HEK293 (cell line): ENCODE measurements around the gene HIGD1A.

Experiments used
- CTCF ChIA-PET: fragments of 350-600 bp; formaldehyde crosslinking; extraction: SDS; loops from one replicate; lab custom pipeline; 2021; ENCODE audit warnings: antibody characterized with exemption; lab: Yijun Ruan, JAX
- POLR2A ChIA-PET: fragments of 300-600 bp; formaldehyde crosslinking; extraction: SDS; loops from one replicate; lab custom pipeline; 2020; ENCODE audit warnings: antibody characterized with exemption, inconsistent platforms; lab: Yijun Ruan, JAX
- H3K27ac ChIP-seq: fragments of 200-500 bp; sonication (Bioruptor generic); 2 replicates; pipeline ENCODE4 v1.5.1; 2014; ENCODE audit warnings: low read depth, low read length, control low read depth, inconsistent platforms; ENCODE audit errors: extremely low read depth
- H3K36me3 ChIP-seq, 2 experiments: fragments of 200-500 bp in 1 of 2; sonication (Bioruptor generic) in 1 of 2; 1 replicate in 1 of 2; 2 replicates in 1 of 2; pipeline ENCODE4 v1.5.1; 2014 to 2017; ENCODE audit warnings: inconsistent platforms in 2 of 2, low read length in 2 of 2; ENCODE audit not compliant: control insufficient read depth in 2 of 2, insufficient read depth in 1 of 2
- H3K4me1 ChIP-seq: fragments of 200-500 bp; sonication (Bioruptor generic); 2 replicates; pipeline ENCODE4 v1.5.1; 2014; ENCODE audit warnings: mild to moderate bottlenecking, low read length, inconsistent platforms; ENCODE audit not compliant: control insufficient read depth, insufficient read depth
- H3K4me3 ChIP-seq: 2 replicates; pipeline ENCODE4 v1.5.1; 2011; ENCODE audit warnings: low read depth, mild to moderate bottlenecking, control low read depth, low read length, moderate library complexity
- H3K9me3 ChIP-seq: fragments of 200-500 bp; sonication (Bioruptor generic); 2 replicates; pipeline ENCODE4 v1.5.1; 2014; ENCODE audit warnings: low read depth, low read length, inconsistent platforms; ENCODE audit not compliant: control insufficient read depth, insufficient read depth
- FEZF1 ChIP-seq: fragments of 450-650 bp; formaldehyde crosslinking; IDR thresholded peaks from 2 replicates; pipeline ENCODE4 v1.5.1; 2016; ENCODE audit warnings: missing biosample characterization, missing genetic modification characterization
- GFI1B ChIP-seq: fragments of 450-650 bp; formaldehyde crosslinking; IDR thresholded peaks from 2 replicates; pipeline ENCODE4 v1.5.1; 2016; ENCODE audit warnings: missing biosample characterization, missing genetic modification characterization
- GLI2 ChIP-seq: fragments of 450-650 bp; formaldehyde crosslinking; IDR thresholded peaks from 2 replicates; pipeline ENCODE4; 2017; ENCODE audit warnings: missing biosample characterization, missing genetic modification characterization, low read depth, borderline replicate concordance
- GLIS2 ChIP-seq: fragments of 450-650 bp; formaldehyde crosslinking; IDR thresholded peaks from 2 replicates; pipeline ENCODE4 v1.5.1; 2016; ENCODE audit warnings: missing biosample characterization, missing genetic modification characterization
- SP3 ChIP-seq: fragments of 450-650 bp; formaldehyde crosslinking; IDR thresholded peaks from 2 replicates; pipeline ENCODE4 v1.5.1; 2016; ENCODE audit warnings: missing biosample characterization, missing genetic modification characterization
- ZBTB21 ChIP-seq: fragments of 450-650 bp; formaldehyde crosslinking; IDR thresholded peaks from 2 replicates; pipeline ENCODE4 v1.5.1; 2017; ENCODE audit warnings: missing biosample characterization, missing genetic modification characterization
- ZBTB8A ChIP-seq: fragments of 450-650 bp; formaldehyde crosslinking; IDR thresholded peaks from 2 replicates; pipeline ENCODE4 v1.5.1; 2016; ENCODE audit warnings: missing biosample characterization, missing genetic modification characterization
- ZEB2 ChIP-seq: fragments of 450-650 bp; formaldehyde crosslinking; IDR thresholded peaks from 2 replicates; pipeline ENCODE4 v1.5.1; 2016; ENCODE audit warnings: missing biosample characterization, missing genetic modification characterization
- ZFP37 ChIP-seq: fragments of 450-650 bp; formaldehyde crosslinking; IDR thresholded peaks from 2 replicates; pipeline ENCODE4 v1.5.1; 2016; ENCODE audit warnings: missing biosample characterization, missing genetic modification characterization
- ZNF133 ChIP-seq: fragments of 450-650 bp; formaldehyde crosslinking; IDR thresholded peaks from 2 replicates; pipeline ENCODE4 v1.5.1; 2016; ENCODE audit warnings: missing biosample characterization, missing genetic modification characterization
- ZNF157 ChIP-seq: fragments of 450-650 bp; formaldehyde crosslinking; IDR thresholded peaks from 2 replicates; pipeline ENCODE4 v1.5.1; 2016; ENCODE audit warnings: missing biosample characterization, missing genetic modification characterization
- ZNF169 ChIP-seq: fragments of 450-650 bp; formaldehyde crosslinking; IDR thresholded peaks from 2 replicates; pipeline ENCODE4 v1.5.1; 2016; ENCODE audit warnings: missing biosample characterization, missing genetic modification characterization
- ZNF292 ChIP-seq: fragments of 450-650 bp; formaldehyde crosslinking; IDR thresholded peaks from 2 replicates; pipeline ENCODE4 v1.5.1; 2016; ENCODE audit warnings: low read depth, missing biosample characterization, missing genetic modification characterization, borderline replicate concordance
- ZNF404 ChIP-seq: fragments of 450-650 bp; formaldehyde crosslinking; IDR thresholded peaks from 2 replicates; pipeline ENCODE4 v1.5.1; 2017; ENCODE audit warnings: missing biosample characterization, missing genetic modification characterization
- ZNF48 ChIP-seq: fragments of 450-650 bp; formaldehyde crosslinking; IDR thresholded peaks from 2 replicates; pipeline ENCODE4 v1.5.1; 2016; ENCODE audit warnings: missing biosample characterization, missing genetic modification characterization
- ZNF571 ChIP-seq: fragments of 450-650 bp; formaldehyde crosslinking; IDR thresholded peaks from 2 replicates; pipeline ENCODE4 v1.5.0; 2017; ENCODE audit warnings: missing biosample characterization, missing genetic modification characterization
- ZNF670 ChIP-seq: fragments of 450-650 bp; formaldehyde crosslinking; IDR thresholded peaks from 2 replicates; pipeline ENCODE4 v1.5.1; 2016; ENCODE audit warnings: missing biosample characterization, missing genetic modification characterization, low read depth
- ZSCAN30 ChIP-seq: fragments of 450-650 bp; IDR thresholded peaks from 2 replicates; pipeline ENCODE4 v1.5.1; 2018; ENCODE audit warnings: missing biosample characterization, mild to moderate bottlenecking, missing genetic modification characterization, moderate library complexity
- TF ChIP-seq, protein P1 (sequence below): fragments of 450-650 bp; formaldehyde crosslinking; IDR thresholded peaks from 2 replicates; pipeline ENCODE4 v1.5.1; 2016; ENCODE audit warnings: missing biosample characterization, missing genetic modification characterization
- TF ChIP-seq, protein P2 (sequence below): fragments of 450-650 bp; formaldehyde crosslinking; IDR thresholded peaks from 2 replicates; pipeline ENCODE4 v1.5.1; 2016; ENCODE audit warnings: missing biosample characterization, missing genetic modification characterization
- TF ChIP-seq, protein P3 (sequence below): fragments of 450-650 bp; IDR thresholded peaks from 2 replicates; pipeline ENCODE4 v1.5.1; 2018; ENCODE audit warnings: missing biosample characterization, mild to moderate bottlenecking, missing genetic modification characterization
- TF ChIP-seq, protein P4 (sequence below): fragments of 450-650 bp; formaldehyde crosslinking; IDR thresholded peaks from 2 replicates; pipeline ENCODE4 v1.5.1; 2016; ENCODE audit warnings: missing biosample characterization, missing genetic modification characterization
- TF ChIP-seq, protein P5 (sequence below): fragments of 450-650 bp; formaldehyde crosslinking; IDR thresholded peaks from 2 replicates; pipeline ENCODE4 v1.5.1; 2016; ENCODE audit warnings: missing biosample characterization, missing genetic modification characterization

Gene HIGD1A

DNA sequence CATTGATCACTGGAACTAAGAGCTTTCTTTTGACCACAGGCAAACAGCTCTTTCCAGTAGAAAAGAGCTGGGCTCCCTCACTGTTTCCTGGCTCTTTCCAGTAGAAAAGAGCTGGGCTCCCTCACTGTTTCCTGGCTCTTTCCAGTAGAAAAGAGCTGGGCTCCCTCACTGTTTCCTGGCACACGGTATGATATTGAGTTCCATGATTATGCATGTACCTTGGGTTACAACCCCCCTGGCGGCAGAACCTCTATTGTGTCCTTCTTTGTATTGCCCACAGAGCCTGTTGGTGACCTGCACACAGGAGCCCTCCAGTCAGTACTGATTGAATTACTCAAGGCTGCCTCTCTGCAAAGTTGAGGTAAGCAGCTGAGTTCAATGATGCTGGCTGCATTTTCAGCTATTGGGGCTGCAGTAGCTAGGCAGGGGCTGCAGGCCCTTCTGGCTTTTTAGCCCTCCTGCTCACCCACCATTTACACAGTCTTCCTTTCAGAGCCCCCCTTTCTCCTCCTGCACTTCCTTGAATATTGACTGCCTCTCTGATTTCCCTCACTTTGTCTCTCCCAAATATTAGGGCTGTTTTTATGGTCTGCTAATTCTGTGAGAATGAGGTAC is 15.2 kb upstream of the HIGD1A start:
- Histone ChIP-seq H3K4me3 (no peak overlapping the region), H3K4me1 (peaks cover 10% of the 10 kb centered on the region; the same call in 1 of the 2 replicates), H3K36me3 (no peaks in the 10 kb centered on the region), H3K9me3 (no peaks in the 10 kb centered on the region), H3K27ac (peak overlapping the region; percentile 48)
- POLR2A ChIA-PET: interaction anchor here (2.0 kb wide), 1 partner anchor 15 kb away, joined by 8 read pairs; no protein-coding TSS in a partner anchor
- CTCF ChIA-PET: interaction anchor here (0.6 to 1.6 kb wide), 7 partner anchors 13 to 80 kb away, joined by 3 to 8 read pairs (median 4); no protein-coding TSS in a partner anchor
- TF ChIP-seq ZBTB8A (tag by site-specific recombination) (peak; percentile 89), ZBTB21 (tag by site-specific recombination) (no peak), ZNF571 (tag by site-specific recombination) (no peak), ZEB2 (no peak), ZNF292 (tag by site-specific recombination) (no peak), GLIS2 (tag by site-specific recombination) (peak; percentile 61; the same call in 1 of the 2 replicates), ZSCAN30 (peak; percentile 61), ZNF404 (no peak), GLI2 (tag by site-specific recombination) (no peak), ZFP37 (tag by site-specific recombination) (no peak), SP3 (tag by site-specific recombination) (no peak), ZNF48 (tag by site-specific recombination) (no peak), ZNF670 (tag by site-specific recombination) (no peak), ZNF133 (tag by site-specific recombination) (no peak), ZNF169 (no peak), FEZF1 (tag by site-specific recombination) (no peak), ZNF157 (tag by site-specific recombination) (no peak), GFI1B (tag by site-specific recombination) (no peak)
- TF ChIP-seq, protein P1, sequence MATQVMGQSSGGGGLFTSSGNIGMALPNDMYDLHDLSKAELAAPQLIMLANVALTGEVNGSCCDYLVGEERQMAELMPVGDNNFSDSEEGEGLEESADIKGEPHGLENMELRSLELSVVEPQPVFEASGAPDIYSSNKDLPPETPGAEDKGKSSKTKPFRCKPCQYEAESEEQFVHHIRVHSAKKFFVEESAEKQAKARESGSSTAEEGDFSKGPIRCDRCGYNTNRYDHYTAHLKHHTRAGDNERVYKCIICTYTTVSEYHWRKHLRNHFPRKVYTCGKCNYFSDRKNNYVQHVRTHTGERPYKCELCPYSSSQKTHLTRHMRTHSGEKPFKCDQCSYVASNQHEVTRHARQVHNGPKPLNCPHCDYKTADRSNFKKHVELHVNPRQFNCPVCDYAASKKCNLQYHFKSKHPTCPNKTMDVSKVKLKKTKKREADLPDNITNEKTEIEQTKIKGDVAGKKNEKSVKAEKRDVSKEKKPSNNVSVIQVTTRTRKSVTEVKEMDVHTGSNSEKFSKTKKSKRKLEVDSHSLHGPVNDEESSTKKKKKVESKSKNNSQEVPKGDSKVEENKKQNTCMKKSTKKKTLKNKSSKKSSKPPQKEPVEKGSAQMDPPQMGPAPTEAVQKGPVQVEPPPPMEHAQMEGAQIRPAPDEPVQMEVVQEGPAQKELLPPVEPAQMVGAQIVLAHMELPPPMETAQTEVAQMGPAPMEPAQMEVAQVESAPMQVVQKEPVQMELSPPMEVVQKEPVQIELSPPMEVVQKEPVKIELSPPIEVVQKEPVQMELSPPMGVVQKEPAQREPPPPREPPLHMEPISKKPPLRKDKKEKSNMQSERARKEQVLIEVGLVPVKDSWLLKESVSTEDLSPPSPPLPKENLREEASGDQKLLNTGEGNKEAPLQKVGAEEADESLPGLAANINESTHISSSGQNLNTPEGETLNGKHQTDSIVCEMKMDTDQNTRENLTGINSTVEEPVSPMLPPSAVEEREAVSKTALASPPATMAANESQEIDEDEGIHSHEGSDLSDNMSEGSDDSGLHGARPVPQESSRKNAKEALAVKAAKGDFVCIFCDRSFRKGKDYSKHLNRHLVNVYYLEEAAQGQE (tag by site-specific recombination): no peak
- TF ChIP-seq, protein P2, sequence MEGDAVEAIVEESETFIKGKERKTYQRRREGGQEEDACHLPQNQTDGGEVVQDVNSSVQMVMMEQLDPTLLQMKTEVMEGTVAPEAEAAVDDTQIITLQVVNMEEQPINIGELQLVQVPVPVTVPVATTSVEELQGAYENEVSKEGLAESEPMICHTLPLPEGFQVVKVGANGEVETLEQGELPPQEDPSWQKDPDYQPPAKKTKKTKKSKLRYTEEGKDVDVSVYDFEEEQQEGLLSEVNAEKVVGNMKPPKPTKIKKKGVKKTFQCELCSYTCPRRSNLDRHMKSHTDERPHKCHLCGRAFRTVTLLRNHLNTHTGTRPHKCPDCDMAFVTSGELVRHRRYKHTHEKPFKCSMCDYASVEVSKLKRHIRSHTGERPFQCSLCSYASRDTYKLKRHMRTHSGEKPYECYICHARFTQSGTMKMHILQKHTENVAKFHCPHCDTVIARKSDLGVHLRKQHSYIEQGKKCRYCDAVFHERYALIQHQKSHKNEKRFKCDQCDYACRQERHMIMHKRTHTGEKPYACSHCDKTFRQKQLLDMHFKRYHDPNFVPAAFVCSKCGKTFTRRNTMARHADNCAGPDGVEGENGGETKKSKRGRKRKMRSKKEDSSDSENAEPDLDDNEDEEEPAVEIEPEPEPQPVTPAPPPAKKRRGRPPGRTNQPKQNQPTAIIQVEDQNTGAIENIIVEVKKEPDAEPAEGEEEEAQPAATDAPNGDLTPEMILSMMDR (tag by site-specific recombination): peak; percentile 70; the same call in 1 of the 2 replicates
- TF ChIP-seq, protein P3, sequence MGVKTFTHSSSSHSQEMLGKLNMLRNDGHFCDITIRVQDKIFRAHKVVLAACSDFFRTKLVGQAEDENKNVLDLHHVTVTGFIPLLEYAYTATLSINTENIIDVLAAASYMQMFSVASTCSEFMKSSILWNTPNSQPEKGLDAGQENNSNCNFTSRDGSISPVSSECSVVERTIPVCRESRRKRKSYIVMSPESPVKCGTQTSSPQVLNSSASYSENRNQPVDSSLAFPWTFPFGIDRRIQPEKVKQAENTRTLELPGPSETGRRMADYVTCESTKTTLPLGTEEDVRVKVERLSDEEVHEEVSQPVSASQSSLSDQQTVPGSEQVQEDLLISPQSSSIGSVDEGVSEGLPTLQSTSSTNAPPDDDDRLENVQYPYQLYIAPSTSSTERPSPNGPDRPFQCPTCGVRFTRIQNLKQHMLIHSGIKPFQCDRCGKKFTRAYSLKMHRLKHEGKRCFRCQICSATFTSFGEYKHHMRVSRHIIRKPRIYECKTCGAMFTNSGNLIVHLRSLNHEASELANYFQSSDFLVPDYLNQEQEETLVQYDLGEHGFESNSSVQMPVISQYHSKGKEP: peak; percentile 67
- TF ChIP-seq, protein P4, sequence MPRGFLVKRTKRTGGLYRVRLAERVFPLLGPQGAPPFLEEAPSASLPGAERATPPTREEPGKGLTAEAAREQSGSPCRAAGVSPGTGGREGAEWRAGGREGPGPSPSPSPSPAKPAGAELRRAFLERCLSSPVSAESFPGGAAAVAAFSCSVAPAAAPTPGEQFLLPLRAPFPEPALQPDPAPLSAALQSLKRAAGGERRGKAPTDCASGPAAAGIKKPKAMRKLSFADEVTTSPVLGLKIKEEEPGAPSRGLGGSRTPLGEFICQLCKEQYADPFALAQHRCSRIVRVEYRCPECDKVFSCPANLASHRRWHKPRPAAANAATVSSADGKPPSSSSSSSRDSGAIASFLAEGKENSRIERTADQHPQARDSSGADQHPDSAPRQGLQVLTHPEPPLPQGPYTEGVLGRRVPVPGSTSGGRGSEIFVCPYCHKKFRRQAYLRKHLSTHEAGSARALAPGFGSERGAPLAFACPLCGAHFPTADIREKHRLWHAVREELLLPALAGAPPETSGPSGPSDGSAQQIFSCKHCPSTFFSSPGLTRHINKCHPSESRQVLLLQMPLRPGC (tag by site-specific recombination): no peak
- TF ChIP-seq, protein P5, sequence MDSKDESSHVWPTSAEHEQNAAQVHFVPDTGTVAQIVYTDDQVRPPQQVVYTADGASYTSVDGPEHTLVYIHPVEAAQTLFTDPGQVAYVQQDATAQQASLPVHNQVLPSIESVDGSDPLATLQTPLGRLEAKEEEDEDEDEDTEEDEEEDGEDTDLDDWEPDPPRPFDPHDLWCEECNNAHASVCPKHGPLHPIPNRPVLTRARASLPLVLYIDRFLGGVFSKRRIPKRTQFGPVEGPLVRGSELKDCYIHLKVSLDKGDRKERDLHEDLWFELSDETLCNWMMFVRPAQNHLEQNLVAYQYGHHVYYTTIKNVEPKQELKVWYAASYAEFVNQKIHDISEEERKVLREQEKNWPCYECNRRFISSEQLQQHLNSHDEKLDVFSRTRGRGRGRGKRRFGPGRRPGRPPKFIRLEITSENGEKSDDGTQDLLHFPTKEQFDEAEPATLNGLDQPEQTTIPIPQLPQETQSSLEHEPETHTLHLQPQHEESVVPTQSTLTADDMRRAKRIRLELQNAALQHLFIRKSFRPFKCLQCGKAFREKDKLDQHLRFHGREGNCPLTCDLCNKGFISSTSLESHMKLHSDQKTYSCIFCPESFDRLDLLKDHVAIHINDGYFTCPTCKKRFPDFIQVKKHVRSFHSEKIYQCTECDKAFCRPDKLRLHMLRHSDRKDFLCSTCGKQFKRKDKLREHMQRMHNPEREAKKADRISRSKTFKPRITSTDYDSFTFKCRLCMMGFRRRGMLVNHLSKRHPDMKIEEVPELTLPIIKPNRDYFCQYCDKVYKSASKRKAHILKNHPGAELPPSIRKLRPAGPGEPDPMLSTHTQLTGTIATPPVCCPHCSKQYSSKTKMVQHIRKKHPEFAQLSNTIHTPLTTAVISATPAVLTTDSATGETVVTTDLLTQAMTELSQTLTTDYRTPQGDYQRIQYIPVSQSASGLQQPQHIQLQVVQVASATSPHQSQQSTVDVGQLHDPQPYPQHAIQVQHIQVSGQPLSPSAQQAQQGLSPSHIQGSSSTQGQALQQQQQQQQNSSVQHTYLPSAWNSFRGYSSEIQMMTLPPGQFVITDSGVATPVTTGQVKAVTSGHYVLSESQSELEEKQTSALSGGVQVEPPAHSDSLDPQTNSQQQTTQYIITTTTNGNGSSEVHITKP (tag by site-specific recombination): peak; percentile 59
